H1 (cell line): ENCODE results near the gene DCK.

Experiments used
- CEBPB ChIP-seq: IDR thresholded peaks from 2 replicates; pipeline ENCODE4 v1.6.1; 2012; ENCODE audit warnings: low read depth, low read length
- CHD2 ChIP-seq: IDR thresholded peaks from 2 replicates; pipeline ENCODE4 v1.6.1; 2012; ENCODE audit warnings: low read length, improper control_type of control experiment
- CTCF ChIP-seq, 3 experiments: IDR thresholded peaks; 1 replicate in 2 of 3; 2 replicates in 1 of 3; pipeline versions ENCODE4 v1.5.1 to v1.6.1; 2011; ENCODE audit warnings: low read length in 3 of 3, mild to moderate bottlenecking in 3 of 3, inconsistent platforms in 2 of 3, low read depth in 1 of 3, moderate library complexity in 1 of 3; ENCODE audit not compliant: insufficient read depth in 1 of 3; ENCODE audit errors: control extremely low read depth in 1 of 3
- E2F6 ChIP-seq: IDR thresholded peaks from 2 replicates; pipeline ENCODE4 v1.6.1; 2012; ENCODE audit warnings: inconsistent platforms
- GABPA ChIP-seq: IDR thresholded peaks from 2 replicates; pipeline ENCODE4 v1.6.1; 2011; ENCODE audit warnings: mild to moderate bottlenecking, low read length, moderate library complexity, borderline replicate concordance; ENCODE audit not compliant: insufficient read depth
- JUND ChIP-seq: IDR thresholded peaks from 2 replicates; pipeline ENCODE4 v1.6.1; 2011; ENCODE audit warnings: mild to moderate bottlenecking, improper control_type of control experiment, low read length
- POLR2A ChIP-seq, 2 experiments: IDR thresholded peaks; 1 replicate in 1 of 2; 2 replicates in 1 of 2; pipeline ENCODE4 v1.6.1; 2011; ENCODE audit warnings: low read depth in 2 of 2, low read length in 2 of 2, mild to moderate bottlenecking in 2 of 2; ENCODE audit errors: control extremely low read depth in 1 of 2
- SP1 ChIP-seq: IDR thresholded peaks from 2 replicates; pipeline ENCODE4 v1.6.1; 2011; ENCODE audit warnings: low read depth, low read length
- TAF1 ChIP-seq: IDR thresholded peaks from 2 replicates; pipeline ENCODE4 v1.6.1; 2011; ENCODE audit warnings: mild to moderate bottlenecking, low read depth, low read length
- TEAD4 ChIP-seq: IDR thresholded peaks from 2 replicates; pipeline ENCODE4 v1.6.1; 2012; ENCODE audit warnings: low read depth, low read length, inconsistent platforms, mixed read lengths
- ZNF274 ChIP-seq: IDR thresholded peaks from 2 replicates; pipeline ENCODE4 v1.7.0; 2012; ENCODE audit warnings: low read length, borderline replicate concordance; ENCODE audit errors: extremely low read depth

- no peak for TF ChIP-seq POLR2A (IDR thresholded peaks at IDR 0.05; ENCODE audit: control extremely low read depth in 1 of 2, low read depth in 2 of 2, low read length in 2 of 2)
- no peak for TF ChIP-seq JUND
- no peak for TF ChIP-seq TEAD4
- TF ChIP-seq SP1 = no peak
- TF ChIP-seq CEBPB = no peak
- no peak for TF ChIP-seq CHD2
- TF ChIP-seq ZNF274 = no peak
- no peak for TF ChIP-seq TAF1
- no peak for TF ChIP-seq CTCF (IDR thresholded peaks at IDR 0.05; ENCODE audit: control extremely low read depth in 1 of 3, insufficient read depth in 1 of 3, low read depth in 1 of 3, low read length in 3 of 3)
- no peak for TF ChIP-seq GABPA
- no peak for TF ChIP-seq E2F6
These were observed 15.6 kb downstream of the DCK start for GRCh38 chr4:71009086-71009485.
